ENCODE data around the gene FGD3.
"Not testable (repeated sequence)": the region's sequence is repeated elsewhere in the genome, so short reads cannot be mapped to it uniquely, and the experiment has no call there.

The FGD3 gene

DNA sequence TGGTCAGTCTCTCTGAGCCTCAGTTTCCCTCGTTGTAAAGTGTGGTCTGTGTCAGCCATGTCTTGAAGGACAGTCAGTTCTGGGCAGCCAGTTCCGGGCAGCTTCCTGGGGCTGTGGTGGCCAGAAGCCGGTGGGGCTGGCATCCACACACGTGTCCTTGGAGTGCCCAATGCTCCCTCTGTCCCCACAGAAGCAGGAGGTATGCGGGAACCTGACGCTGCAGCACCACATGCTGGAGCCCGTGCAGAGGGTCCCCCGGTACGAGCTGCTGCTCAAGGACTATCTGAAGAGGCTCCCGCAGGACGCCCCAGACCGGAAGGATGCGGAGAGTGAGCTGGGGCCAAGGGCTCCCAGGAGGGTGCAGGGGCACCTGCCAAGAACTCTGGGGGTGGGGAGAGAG, 62.7 kb downstream of the FGD3 start:
- no peak for DNase-seq

DNA sequence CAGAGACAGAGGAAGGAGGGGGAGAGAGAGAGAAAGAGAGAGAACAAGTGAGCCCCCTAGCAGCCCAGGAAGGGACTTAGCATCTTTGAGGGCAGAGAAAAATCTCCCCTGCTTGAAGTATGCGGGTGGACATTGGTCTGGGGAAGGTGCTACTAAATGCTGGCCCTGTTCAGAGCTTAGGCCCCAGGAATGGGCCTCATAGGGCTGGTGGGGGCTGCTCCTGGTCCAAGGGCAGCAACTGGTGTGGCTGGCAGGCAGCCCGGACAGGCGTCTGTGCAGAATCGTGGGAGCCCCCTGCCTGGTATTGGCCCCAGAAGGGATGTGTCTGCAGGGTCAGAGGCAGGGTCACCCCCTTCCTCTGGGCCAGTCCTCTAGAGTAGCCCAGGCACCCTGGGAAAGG, 63.4 kb downstream of the FGD3 start:
- no peak for DNase-seq

DNA sequence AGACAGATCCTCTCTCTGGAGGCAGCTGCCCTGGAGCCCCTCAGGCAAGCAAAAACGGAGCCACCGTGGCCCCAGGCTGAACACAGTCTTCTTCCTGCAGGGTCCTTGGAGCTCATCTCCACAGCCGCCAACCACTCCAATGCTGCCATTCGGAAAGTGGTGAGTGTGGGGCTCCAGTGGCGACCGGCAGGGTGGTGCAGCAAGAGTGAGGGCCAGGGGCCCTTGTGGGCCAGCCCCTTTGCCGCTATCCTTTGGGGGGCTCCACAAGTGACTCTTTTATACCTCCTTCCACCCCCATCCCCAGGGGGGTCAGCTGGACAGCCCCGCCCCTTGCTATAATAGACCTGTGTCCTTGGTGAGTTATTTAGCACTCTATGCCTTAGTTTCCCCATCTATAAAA, 63.8 kb downstream of the FGD3 start:
- no peak for DNase-seq

DNA sequence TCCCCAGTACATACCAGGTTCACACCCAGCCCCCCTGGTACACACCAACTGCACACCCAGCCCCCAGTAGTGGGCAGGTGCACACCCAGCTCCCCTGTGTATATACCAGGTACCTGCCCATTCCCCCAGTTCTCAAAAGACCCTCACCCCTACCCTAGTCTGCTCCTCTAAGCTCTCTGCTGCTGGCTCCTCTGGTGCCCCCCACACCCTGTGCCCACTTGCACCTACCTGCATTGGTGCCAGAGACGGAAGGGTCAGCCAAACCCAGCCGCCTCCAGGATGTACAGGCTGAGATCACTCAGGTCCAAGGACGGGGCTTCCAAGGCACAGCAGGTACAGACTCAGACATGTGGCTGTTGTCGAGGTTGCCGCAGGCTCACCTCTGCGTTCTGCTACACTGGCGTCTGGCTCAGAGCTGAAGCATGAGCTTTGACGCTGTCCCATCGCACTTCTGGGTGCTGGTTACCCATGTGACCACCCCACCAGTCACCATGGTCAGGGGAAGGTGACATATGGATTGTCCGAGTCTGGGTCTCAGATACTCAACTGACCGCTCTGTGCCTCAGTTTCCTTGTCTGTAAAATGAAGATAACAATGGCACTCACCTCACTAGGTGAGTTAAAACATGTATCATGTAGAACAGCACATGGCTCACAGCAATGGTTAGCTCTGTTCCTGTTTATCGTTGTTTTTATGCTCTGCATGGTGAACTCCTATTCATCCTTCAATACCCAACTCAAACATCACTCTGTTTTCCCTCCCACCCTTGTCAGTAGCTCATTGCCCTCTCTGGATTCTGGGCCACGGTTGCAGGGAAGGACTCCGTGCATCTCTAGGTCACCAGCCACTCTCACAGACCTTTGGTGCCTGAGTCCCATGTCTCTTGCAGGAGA, 65.9 kb downstream of the FGD3 start:
- no peak for DNase-seq

DNA sequence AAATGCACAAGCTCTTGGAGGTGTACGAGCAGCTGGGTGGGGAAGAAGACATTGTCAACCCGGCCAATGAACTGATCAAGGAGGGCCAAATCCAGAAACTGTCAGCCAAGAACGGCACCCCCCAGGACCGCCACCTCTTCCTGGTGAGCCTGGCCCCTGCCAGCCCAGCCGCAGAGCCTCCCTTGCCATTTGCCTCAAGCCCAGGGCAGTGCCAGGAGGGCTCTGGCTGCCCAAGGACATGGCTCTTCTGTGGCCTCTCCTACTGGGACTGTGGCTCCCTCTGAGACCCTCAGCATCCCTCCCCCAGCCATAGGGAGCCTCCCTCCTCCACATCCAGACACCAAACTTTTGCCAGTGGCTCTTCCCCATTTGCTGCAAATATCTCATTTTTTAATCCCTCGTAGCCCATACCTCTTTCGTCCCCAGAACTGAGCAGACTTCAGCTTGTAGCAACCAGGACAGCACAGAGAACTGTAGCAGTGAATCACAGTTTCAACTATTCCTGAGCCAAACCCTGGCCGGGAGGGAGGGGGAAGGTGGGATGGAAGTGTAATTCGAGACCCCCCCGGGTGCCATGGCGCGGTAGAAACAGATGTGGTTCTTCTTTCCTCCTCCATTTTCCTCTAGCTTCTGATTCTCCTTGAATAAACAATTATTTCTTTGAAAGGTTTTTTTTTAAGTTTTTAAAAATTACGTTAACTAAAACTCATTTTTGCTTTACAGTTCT, 66.7 kb downstream of the FGD3 start:
- no peak for DNase-seq

DNA sequence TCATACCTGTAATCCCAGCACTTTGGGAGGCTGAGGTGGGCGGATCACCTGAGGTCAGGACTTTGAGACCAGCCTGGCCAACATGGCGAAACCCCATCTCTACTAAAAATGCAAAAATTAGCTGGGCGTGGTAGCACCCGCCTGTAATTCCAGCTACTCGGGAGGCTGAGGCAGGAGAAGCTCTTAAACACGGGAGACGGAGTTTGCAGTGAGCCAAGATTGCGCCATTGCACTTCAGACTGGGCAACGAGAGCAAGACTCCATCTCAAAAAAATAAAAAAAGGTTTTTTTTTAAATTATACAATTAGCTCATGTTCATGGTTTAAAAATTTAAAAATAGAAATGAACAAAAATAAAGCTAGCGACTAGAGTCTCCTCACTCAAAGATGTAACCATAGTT, 67.9 kb downstream of the FGD3 start:
- not testable (repeated sequence) for DNase-seq

DNA sequence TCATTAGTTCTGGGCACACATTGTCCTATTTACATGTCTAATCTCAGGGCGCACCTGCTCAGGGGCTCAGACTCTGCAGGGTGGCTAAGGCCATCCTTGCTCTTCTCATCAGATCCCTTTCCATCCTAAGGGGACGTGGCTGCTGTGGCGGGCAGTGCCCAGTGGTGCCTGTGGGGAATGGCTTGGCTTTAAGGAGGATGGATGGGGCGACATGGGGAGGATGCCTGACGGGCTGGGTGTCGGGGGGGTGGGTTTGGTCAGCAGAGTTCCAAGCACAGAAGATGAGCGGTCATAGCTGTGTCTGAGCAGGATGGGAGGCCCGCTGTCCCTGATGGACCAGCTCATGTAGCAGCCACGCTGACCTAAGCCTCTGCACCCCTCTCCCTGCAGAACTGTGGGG, 70.3 kb downstream of the FGD3 start:
- no peak for DNase-seq

DNA sequence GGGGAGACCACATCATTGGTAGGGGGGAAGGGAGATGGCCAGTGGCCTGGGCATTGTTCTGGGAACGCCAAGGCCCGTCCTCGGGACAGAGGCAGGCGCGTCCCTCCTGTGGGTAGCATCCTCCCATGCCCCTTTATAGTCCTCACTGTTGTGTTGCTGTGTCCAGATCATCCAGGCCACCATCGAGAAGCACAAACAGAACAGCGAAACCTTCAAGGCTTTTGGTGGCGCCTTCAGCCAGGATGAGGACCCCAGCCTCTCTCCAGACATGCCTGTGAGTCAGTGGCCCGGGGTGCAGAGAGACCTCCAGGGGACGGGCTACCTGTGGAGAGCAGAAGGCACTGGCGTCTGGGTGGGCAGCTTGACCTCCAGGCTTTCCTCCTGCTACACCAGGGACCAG, 72.8 kb downstream of the FGD3 start:
- no peak for DNase-seq

DNA sequence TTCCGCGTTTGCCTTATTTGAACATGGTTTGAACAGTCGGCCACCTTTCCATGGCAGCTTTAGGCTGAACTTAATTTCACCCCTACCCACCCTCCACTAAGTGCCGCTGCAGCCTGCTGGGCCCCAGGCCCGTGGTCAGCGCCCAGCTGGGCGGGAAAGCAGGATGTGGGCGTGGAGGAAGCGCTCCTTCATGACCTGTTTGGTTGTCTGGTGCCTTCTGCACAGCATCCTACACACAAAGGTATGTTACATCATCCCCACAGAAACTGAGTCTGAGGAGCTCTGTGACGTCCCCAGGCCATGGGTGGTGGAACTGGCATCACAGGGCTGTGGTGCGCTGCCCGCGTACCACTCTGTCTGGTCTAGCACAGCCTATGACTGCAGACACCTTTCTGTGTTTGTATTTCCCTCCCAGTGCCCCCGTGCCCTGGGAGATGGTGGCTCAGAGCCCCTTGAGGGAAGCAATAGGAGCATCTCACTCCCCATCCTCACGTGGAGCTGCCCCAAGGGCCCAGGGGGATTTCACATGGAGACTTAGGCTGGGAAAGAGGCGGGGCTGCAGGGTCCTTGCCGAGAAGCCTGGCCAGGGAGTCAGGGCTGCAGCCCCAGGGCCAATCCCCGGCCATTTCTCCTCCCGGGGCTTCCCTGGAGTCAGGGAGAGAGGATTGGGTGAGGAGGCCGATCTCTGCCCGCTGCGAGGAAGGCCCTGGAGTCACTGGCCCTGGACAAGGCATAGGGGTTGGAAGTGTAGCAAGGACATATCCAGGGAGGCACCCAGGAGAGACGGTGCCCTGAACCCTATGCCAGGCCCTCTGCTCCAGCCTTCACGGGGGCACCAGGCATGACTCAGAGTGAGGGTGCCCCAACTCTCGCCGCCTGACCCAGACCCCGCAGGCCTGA, 73.7 kb downstream of the FGD3 start:
- DNase-seq: no peak

DNA sequence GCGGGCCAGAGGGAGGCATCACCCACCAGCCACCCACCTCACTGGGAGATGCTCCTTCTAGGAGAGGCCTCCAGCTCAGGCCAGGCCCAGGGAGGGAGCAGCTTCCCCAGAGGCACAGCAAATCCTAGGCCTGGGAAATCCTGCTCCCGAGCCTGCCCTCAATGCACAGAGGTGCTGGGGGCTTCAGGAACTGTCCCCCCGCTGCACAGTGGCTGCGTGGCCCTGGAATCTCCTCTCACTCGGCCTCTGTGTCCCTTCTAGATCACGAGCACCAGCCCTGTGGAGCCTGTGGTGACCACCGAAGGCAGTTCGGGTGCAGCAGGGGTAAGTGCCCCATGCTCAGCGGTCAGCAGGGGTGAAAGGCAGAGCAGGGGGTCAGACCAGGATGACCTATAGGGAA, 74.7 kb downstream of the FGD3 start:
- no peak for DNase-seq

DNA sequence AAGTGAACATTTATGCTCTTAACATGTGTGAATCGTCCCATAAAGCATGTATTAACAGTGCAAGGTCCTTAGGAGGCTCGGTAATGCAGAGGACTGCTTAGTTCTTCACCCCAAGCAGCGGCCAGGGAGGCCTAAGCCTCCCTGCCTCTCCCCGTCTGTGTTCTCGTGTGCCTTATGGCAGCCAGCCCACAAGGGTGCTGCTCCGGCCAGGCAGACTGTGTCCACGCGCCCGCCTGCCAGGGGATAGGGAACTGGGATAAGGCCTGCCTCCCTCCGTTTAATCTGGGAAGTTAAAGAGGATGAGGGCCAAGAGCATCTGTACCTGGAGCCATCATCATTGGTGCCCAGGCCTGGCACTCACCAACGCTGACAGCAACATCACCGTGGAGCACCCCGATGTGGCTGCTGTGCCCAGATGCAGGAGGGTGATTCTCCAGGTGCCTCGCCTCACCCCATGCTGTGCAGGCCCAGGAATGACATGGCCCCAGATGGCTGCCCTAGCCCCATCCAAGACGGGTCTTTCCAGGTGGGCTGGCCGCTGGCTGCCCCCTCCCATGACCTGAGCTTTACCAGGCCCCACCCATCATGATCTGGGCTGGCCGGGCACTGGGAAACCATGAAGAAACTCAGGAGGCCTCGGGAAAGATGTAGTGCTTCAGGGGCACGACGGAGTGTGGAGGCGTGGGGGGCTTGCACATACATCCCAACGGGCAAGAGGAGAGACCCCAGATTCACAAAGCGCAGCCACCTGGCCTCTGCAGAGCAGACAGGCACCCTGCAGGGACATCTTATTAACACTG, 75.6 kb downstream of the FGD3 start:
- DNase-seq: no peak

DNA sequence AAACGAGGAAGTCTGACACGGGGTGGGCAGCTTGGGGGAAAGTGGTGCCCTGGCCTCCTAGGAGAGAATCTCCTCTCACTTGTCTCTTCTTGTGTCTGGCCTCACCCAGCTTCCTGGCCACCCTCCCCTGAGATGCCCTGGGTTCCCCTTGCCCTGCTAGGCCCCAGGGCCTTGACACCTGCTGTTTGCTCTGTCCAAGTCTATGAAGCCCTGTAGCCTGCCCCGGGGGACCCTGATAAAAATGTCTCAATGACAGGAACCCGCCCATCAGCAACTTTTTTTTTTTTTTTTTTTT, 76.1 kb downstream of the FGD3 start:
- DNase-seq: no peak

DNA sequence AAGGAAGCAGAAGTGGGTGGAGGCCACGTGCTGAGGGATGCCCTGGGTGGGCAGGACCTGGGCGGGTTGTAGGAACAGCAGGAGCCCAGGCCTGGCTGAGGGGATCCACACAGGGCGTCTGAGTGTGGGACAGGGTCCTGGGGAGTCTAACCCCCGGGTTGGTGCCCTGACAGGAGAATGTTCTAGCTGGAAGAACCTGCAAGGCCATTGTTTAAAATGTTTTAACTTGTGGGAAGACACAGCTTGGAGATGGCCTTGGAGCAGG, 77.3 kb downstream of the FGD3 start:
- no peak for DNase-seq

DNA sequence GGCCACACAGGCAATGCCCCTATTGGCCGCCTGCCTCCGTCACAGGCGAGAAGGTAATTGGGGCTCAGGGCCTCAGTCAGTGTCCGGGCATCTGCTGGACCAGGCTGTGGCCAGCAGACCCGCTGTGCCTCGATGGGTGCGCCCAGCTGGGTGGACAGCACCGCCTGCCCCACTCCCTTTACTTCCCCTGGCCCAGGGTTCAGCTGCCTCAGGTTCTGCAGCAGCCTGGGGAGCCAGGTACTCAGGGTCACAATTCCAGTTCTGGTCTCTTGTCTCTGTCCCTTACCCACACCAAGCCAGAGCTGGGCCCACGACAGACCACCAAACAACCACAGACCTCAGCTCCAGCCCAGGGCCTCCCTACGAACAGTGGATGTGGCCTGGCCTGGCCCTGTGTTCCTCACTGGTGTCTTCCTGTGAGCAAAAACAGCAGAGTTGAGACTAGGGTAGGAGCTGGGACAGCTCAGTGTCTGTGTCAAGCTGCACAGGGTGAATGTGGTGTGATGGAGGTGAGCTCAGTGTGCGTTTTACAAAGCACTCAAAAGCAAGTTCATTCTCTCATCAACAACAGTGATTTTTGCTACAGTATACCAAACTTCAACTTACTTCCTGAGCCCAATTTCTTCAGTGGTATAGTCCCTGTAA, 77.8 kb downstream of the FGD3 start:
- no peak for DNase-seq

DNA sequence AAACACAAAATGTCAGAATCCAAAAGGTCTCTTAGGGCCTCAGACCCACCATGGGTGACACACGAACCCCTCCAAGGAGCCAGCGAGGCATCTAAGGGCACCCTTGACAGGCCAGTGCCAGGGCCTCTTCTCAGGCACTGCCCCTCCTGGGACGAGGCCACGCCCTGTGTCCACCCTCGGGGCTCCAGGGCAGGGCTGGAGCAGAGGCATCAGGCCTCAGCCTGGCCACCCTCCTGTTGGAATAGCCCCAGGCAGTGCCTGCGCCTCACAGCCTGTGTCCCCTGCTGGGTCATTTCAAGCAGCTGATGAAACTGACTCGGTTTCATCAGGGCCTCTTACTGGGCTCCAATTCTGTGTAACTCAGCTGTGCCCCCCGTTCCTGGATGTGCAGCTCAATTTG, 78.4 kb downstream of the FGD3 start:
- DNase-seq: no peak

DNA sequence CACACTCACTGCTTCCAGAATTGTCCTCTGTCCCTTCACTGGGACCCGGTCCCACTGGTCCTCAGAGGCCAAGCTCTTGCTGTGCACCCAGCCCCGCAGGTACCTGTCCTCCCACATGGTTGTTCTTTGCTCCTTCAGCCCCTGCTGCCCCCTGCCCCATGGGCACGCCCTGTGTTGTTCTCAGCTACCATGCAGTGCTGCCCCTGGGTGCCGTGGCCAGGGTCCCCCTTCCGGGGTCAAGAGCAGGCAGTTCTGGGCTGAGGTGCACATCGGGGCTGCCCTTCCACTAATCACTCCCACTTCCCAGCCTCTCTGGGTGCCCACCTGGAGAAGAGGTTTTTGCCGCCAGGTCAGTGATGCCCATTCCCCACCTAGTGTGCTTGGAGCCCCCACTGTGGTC, 79.3 kb downstream of the FGD3 start:
- no peak for DNase-seq

DNA sequence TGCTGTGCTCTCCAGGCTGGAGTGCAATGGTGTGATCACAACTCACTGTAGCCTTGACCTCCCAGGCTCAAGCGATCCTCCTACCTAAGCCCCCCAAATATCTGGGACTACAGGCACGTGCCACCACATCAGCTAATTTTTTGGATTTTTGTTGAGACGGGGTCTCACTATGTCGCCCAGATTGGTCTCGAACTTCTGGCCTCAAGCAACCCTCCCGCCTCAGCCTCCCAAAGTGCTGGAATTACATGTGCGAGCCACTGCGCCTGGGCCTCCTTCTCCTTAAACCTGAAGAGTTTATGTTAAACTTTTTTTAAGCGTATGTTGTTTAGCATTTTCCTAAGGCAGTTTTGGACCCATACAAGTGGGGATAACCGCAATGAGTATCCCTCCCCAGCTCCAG, 80.4 kb downstream of the FGD3 start:
- DNase-seq: no peak

DNA sequence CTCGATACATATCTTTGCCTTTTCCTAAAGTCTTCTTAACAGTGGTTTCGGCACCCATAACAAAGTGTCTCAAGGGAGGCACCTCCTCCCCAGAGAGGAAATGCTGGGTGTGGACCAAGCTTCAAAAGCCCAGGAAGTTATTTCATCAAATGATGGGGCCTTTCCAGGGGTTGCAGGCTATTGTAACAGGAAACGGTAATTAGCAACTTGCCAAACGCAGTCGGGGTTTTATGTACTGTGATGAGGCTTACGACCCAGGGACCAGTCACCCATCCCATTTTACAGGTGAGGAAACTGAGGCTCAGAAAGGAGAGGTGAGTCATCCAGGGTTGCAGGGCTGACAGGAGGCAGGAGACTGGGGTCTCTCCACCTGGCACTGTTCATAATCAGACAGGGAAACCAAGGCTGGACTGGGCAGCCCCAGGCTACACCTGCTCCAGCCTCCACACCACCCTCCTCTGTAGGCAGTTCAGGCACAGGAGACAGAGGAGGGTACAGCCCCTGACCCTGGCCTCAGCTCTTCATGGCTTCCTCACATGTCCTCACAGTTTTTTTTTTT, 81.2 kb downstream of the FGD3 start:
- peak; percentile 63 for DNase-seq

DNA sequence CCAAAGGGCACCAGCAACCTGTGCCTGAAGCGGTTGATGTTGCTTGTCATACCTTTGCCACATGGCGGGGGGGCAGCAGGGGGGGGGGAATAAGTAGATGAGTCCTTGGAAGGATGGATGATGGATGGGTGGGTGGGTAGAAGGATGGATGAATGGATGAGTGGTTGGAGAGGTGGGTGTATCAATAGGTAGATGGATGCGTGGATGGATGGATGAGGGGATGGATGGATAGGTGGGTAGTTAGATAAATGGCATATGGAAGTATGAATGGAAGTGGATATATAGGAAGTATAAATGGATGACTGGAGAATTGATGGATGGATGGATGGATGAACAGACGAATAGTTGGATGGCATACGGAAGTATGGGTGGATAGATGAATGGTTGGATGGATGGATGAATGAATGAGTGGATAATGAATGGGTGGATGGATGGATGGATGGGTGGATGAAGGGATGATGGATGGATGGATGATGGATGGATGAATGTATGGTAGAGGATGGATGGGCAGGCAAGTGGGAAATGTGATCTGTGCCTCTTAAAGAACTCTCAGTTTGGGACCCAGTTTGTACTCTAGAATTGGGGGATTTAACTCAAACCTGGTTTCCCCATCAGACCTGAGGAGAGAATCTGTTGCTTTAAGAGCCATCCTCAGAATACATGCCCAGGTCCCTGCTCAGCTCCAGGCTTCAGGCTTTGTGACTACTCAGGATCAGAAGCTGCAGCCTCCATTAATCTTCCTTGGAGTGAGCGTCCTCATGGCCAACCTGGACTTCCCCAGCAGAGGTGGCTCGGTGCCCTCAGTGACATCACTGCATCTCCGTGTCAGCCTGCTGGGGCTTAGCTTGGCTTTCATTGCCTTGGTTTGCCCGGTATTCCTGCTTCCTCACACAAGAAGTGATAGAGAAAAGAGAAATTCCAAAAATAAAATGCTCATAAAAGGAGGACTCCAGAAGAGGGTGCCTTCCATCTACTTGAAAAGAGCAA, 83.6 kb downstream of the FGD3 start:
- DNase-seq: no peak

DNA sequence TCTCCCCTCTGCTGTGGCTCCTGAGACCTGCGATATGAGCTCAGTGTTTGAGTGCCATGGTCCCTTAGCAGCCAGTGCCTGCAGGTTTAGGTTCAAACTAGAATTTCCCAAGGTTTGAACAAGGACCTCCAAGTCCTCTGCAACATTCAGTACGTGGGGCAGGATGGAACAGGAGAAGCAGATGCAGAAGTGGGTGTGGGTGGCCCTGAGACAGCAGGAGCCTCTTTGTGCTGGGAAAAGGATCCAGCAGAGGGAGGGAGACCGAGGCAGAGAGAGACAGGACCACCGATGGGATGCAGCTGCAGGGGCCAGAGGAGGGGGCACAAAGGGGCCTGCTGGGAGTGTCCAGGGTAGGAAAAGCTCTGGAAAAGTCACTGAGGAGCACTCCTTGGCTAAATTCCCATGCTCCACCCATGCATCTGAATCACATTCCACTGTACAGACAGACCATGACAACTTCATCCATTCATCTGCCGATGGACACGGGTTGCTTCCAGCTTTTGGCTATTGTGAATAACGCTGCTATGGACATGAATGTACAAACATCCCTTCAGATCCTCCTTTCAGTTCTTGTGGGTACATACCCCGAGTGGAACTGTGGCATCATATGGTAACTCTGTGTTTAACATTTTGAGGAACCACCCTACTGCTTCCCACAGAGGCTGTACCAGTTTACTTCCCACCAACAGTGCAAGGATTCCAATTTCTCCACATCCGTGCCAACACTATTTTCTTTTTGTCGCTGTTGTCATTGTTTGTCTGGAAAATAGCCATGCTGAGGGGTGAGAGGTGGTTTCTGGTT, 84.5 kb downstream of the FGD3 start:
- peak; percentile 85 for DNase-seq
